ENCODE data around the gene HOXB5. TPM values are rescaled to one million over a fixed set of nuclear protein-coding genes. Genes with fewer than 3 reads are reported as not detected.

Gene HOXB5
- total RNA-seq, 1 experiment from 2014 or later, result 19.8 TPM

DNA sequence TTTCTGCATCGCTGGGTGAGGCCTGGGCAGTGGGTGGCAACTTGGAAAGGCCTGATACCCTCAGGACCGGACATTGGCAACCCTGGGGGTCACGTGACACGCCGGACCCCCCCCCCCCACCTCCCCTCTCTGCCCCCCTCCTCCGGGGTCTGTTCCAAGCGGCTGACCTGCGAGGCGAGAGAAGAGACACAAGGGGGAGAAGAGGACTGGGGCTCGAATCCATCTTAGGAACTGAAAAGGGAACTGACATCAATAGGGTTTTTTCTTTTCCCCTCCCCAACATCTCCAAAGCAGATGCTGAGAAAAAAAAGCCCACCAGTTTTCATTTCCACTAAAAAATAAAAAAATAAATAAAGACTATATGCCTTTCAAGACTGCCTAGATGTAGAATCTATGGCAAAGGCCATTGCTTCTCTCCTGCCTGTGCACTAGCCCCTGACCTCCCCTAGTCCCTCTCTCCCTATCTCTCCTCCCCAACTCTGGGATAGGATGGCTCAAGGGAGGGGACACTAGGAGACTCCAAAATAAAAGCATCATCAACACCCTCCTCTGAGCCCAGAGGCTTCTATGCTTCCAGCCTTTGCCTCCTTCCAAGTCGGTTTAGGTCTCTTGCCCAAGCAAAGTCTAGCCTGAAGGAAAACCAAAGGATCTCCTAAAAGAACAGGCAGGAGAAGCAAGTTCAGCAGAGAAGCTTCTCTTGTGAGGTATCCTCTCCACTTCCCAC lies 41.0 kb downstream of the HOXB5 start:
- Histone ChIP-seq H3K9ac (ENCODE audit: low read length) (no peak overlapping the region), H3K27me3 (ENCODE audit: insufficient read depth, low read length) (no peaks in the 10 kb centered on the region), H3K27ac (ENCODE audit: low read depth, low read length) (no peak overlapping the region), H3K9me2 (ENCODE audit: insufficient read depth) (no peaks in the 10 kb centered on the region), H3K79me2 (ENCODE audit: insufficient read depth, low read length) (no peaks in the 10 kb centered on the region), H3K4me2 (ENCODE audit: low read length) (no peak overlapping the region), H2AFZ (ENCODE audit: low read depth, low read length, poor library complexity, severe bottlenecking) (no peak overlapping the region), H3K4me1 (ENCODE audit: control insufficient read depth in 1 of 2, insufficient read depth in 2 of 2, low read length in 2 of 2) (peaks cover 0 to 4% of the 10 kb centered on the region in 2 experiments; a peak in 1 of 4 replicates), H4K20me1 (ENCODE audit: insufficient read depth) (no peaks in the 10 kb centered on the region), H3K9me3 (ENCODE audit: control insufficient read depth in 1 of 2, insufficient read depth in 1 of 2, low read depth in 1 of 2, low read length in 2 of 2) (no peaks in the 10 kb centered on the region), H3K4me3 (replicated peaks in 1 of 2; ENCODE audit: low read depth in 1 of 2, low read length in 2 of 2) (no peak overlapping the region), H3K36me3 (ENCODE audit: control insufficient read depth in 1 of 2, insufficient read depth in 2 of 2, low read length in 2 of 2) (peaks cover 0 to 4% of the 10 kb centered on the region in 2 experiments; a peak in 1 of 4 replicates)
- ChIA-PET RAD21 (ENCODE audit: low non-redundant PET in 1 of 2, low total read pairs in 2 of 2, uncharacterized antibody in 2 of 2, unreplicated experiment in 2 of 2) (no interaction called here), CTCF (no interaction called here), POLR2A (no interaction called here)
- ATAC-seq (no peak), DNase-seq (ENCODE audit: low read depth, low spot score) (no peak)
- intact Hi-C loops (cut with micrococcal nuclease), result no loop called here
- BruUV-seq (replicated peaks), result no TSS peak
- no peak for TF ChIP-seq POLR2A (IDR thresholded peaks at IDR 0.05; ENCODE audit: borderline replicate concordance, extremely low read depth, insufficient read depth, insufficient read length)
- TF ChIP-seq FOSL1 (IDR thresholded peaks at IDR 0.05; ENCODE audit: low read depth), result no peak
- TF ChIP-seq SP1 (IDR thresholded peaks at IDR 0.05; ENCODE audit: low read depth), result no peak
- no peak for TF ChIP-seq RAD21 (IDR thresholded peaks at IDR 0.05; ENCODE audit: low read depth)
- no peak for TF ChIP-seq CEBPB (IDR thresholded peaks at IDR 0.05; ENCODE audit: low read depth)
- no peak for TF ChIP-seq YY1 (IDR thresholded peaks at IDR 0.05; ENCODE audit: extremely low read depth, insufficient replicate concordance, low read depth, low read length)

DNA sequence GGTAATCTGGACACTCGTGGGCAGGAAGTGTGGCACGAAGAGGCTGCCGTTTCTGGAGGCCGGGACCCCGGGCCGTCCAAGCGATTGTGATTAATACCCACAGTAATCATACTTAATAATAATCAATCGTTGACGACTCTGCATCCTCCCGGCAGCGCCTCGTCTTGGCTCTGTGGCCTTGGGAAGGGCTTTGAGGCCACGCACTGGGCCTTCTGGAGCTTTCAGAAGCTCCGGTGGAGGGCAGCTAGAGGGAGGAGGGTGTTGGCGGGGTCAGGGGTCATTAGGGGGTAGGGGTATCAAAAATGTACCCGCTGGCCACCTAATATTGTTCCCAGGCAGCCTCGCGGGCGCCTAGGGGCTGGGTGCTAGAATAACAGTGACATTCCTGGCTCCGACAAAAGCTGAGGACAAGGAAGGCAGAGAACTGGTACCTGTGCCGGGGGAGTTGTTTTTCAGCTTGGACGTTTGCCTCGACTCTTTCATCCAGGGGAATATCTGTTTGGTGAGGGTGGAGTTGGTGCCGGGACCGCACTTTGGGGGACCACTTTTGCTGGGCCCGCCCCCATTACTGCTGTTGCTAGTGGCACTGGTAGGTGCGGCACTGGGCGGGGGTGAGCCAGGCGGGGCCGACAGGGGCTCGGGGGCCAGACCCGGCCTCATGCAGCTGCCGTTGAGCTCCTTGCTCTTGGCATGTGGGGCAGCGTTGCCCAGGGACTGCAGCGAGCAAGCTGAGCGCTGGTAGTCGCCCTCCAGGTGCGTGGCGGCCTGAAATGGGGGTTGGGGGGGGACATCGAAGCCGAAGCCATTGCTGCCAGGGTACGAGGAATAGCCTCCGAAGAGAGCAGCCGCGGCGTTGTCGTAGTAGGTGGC lies 41.7 kb downstream of the HOXB5 start:
- Histone ChIP-seq H3K79me2 (ENCODE audit: insufficient read depth, low read length) (no peaks in the 10 kb centered on the region), H3K4me3 (replicated peaks in 1 of 2; ENCODE audit: low read depth in 1 of 2, low read length in 2 of 2) (no peak overlapping the region), H3K9ac (ENCODE audit: low read length) (no peak overlapping the region), H3K9me2 (ENCODE audit: insufficient read depth) (no peaks in the 10 kb centered on the region), H3K36me3 (ENCODE audit: control insufficient read depth in 1 of 2, insufficient read depth in 2 of 2, low read length in 2 of 2) (peaks cover 0 to 4% of the 10 kb centered on the region in 2 experiments; a peak in 1 of 4 replicates), H3K9me3 (ENCODE audit: control insufficient read depth in 1 of 2, insufficient read depth in 1 of 2, low read depth in 1 of 2, low read length in 2 of 2) (no peaks in the 10 kb centered on the region), H3K4me1 (ENCODE audit: control insufficient read depth in 1 of 2, insufficient read depth in 2 of 2, low read length in 2 of 2) (peaks cover 0 to under 1% of the 10 kb centered on the region in 2 experiments; a peak in 1 of 4 replicates), H3K4me2 (ENCODE audit: low read length) (no peak overlapping the region), H2AFZ (ENCODE audit: low read depth, low read length, poor library complexity, severe bottlenecking) (no peak overlapping the region), H3K27ac (ENCODE audit: low read depth, low read length) (no peak overlapping the region), H3K27me3 (ENCODE audit: insufficient read depth, low read length) (no peaks in the 10 kb centered on the region), H4K20me1 (ENCODE audit: insufficient read depth) (no peaks in the 10 kb centered on the region)
- BruUV-seq (replicated peaks), result no TSS peak
- ChIA-PET RAD21 (ENCODE audit: low non-redundant PET in 1 of 2, low total read pairs in 2 of 2, uncharacterized antibody in 2 of 2, unreplicated experiment in 2 of 2) (no interaction called here), CTCF (no interaction called here), POLR2A (no interaction called here)
- ATAC-seq (no peak), DNase-seq (ENCODE audit: low read depth, low spot score) (no peak)
- intact Hi-C loops (cut with micrococcal nuclease), result no loop called here
- TF ChIP-seq ZFX (IDR thresholded peaks at IDR 0.05) (no peak), POLR2AphosphoS5 (IDR thresholded peaks at IDR 0.05; ENCODE audit: low read depth, low read length) (no peak), SRF (IDR thresholded peaks at IDR 0.05; ENCODE audit: low read depth) (no peak), JUND (IDR thresholded peaks at IDR 0.05) (no peak), SP1 (IDR thresholded peaks at IDR 0.05; ENCODE audit: low read depth) (no peak), YY1 (IDR thresholded peaks at IDR 0.05; ENCODE audit: extremely low read depth, insufficient replicate concordance, low read depth, low read length) (no peak), EZH2 (IDR thresholded peaks at IDR 0.05) (no peak), RAD21 (IDR thresholded peaks at IDR 0.05; ENCODE audit: low read depth) (no peak), EGR1 (IDR thresholded peaks at IDR 0.05; ENCODE audit: low read depth) (no peak), ELF1 (IDR thresholded peaks at IDR 0.05; ENCODE audit: borderline replicate concordance, low read depth) (no peak), ZNF274 (IDR thresholded peaks at IDR 0.05; ENCODE audit: low read depth, low read length) (no peak), TCF7L2 (IDR thresholded peaks at IDR 0.05; ENCODE audit: borderline replicate concordance, extremely low read depth, insufficient read depth, insufficient read length) (no peak), POLR2A (IDR thresholded peaks at IDR 0.05; ENCODE audit: borderline replicate concordance, extremely low read depth, insufficient read depth, insufficient read length) (no peak)
- TF ChIP-seq, protein P1, sequence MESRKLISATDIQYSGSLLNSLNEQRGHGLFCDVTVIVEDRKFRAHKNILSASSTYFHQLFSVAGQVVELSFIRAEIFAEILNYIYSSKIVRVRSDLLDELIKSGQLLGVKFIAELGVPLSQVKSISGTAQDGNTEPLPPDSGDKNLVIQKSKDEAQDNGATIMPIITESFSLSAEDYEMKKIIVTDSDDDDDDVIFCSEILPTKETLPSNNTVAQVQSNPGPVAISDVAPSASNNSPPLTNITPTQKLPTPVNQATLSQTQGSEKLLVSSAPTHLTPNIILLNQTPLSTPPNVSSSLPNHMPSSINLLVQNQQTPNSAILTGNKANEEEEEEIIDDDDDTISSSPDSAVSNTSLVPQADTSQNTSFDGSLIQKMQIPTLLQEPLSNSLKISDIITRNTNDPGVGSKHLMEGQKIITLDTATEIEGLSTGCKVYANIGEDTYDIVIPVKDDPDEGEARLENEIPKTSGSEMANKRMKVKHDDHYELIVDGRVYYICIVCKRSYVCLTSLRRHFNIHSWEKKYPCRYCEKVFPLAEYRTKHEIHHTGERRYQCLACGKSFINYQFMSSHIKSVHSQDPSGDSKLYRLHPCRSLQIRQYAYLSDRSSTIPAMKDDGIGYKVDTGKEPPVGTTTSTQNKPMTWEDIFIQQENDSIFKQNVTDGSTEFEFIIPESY (IDR thresholded peaks at IDR 0.05; ENCODE audit: extremely low read depth, insufficient replicate concordance, low read length), result no peak
- TF ChIP-seq, protein P2, sequence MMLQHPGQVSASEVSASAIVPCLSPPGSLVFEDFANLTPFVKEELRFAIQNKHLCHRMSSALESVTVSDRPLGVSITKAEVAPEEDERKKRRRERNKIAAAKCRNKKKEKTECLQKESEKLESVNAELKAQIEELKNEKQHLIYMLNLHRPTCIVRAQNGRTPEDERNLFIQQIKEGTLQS (IDR thresholded peaks at IDR 0.05), result no peak

All from HCT116 (cell line).